Spleen (tissue), 11 donors: Measurements from ENCODE around the gene FRMD4A. TPM values are rescaled to one million over a fixed set of nuclear protein-coding genes. Genes with fewer than 3 reads are reported as not detected.

Experiments used
- DNase-seq: peaks from one replicate; pipeline ENCODE4 v3.0.0-alpha.2; 2020
- H3K27ac ChIP-seq, 8 donors: fragments of 200-600 bp; sonication (generic) in 7 of 8; 1 replicate in 4 of 8; 2 replicates in 4 of 8; pipeline versions ENCODE4 v1.5.0 to v1.8.0; 2016 to 2021; ENCODE audit warnings: inconsistent platforms in 4 of 8, mild to moderate bottlenecking in 4 of 8, moderate library complexity in 1 of 8
- H3K27me3 ChIP-seq, 7 donors: fragments of 200-600 bp; sonication (generic) in 6 of 7; replicated peaks in 1 of 7; 1 replicate in 4 of 7; 2 replicates in 3 of 7; pipeline versions ENCODE4 v1.5.0 to v1.8.0; 2016 to 2021; ENCODE audit warnings: inconsistent platforms in 3 of 7, mild to moderate bottlenecking in 1 of 7
- H3K36me3 ChIP-seq, 6 donors: fragments of 200-600 bp; sonication (generic) in 5 of 6; 1 replicate in 4 of 6; 2 replicates in 2 of 6; pipeline versions ENCODE4 v1.5.0 to v1.8.0; 2016 to 2021; ENCODE audit warnings: inconsistent platforms in 2 of 6
- H3K4me1 ChIP-seq, 6 donors: fragments of 200-600 bp; sonication (generic) in 5 of 6; 1 replicate in 3 of 6; 2 replicates in 3 of 6; pipeline versions ENCODE4 v1.5.0 to v1.8.0; 2016 to 2021; ENCODE audit warnings: inconsistent platforms in 3 of 6
- H3K4me3 ChIP-seq, 8 donors: fragments of 200-600 bp; sonication (generic) in 7 of 8; 1 replicate in 4 of 8; 2 replicates in 4 of 8; pipeline versions ENCODE4 v1.5.0 to v1.8.0; 2016 to 2021; ENCODE audit warnings: inconsistent platforms in 4 of 8, mild to moderate bottlenecking in 4 of 8, moderate library complexity in 2 of 8
- H3K9me3 ChIP-seq, 8 donors: fragments of 200-600 bp; sonication (generic) in 7 of 8; 1 replicate in 4 of 8; 2 replicates in 4 of 8; pipeline versions ENCODE4 v1.5.0 to v1.8.0; 2016 to 2021; ENCODE audit warnings: inconsistent platforms in 4 of 8
- CTCF ChIP-seq, 11 experiments: fragments of 200-600 bp in 7 of 11; fragments of 450-650 bp in 4 of 11; sonication (generic) in 4 of 11; IDR thresholded peaks in 8 of 11; conservative IDR thresholded peaks in 3 of 11; 1 replicate in 7 of 11; 2 replicates in 4 of 11; pipeline versions ENCODE4 v1.4.0 to v1.8.0; 2016 to 2021; ENCODE audit warnings: antibody characterized with exemption in 11 of 11, inconsistent platforms in 4 of 11, mild to moderate bottlenecking in 1 of 11
- POLR2A ChIP-seq, 3 donors: fragments of 450-650 bp; IDR thresholded peaks; one replicate each; pipeline ENCODE4 v1.5.1; 2017; ENCODE audit warnings: antibody characterized with exemption in 3 of 3, mild to moderate bottlenecking in 1 of 3
- POLR2AphosphoS5 ChIP-seq, 3 donors: sonication (generic); formaldehyde crosslinking; IDR thresholded peaks; one replicate each; pipeline ENCODE4 v1.5.1; 2017; ENCODE audit warnings: antibody characterized with exemption in 3 of 3
- WGBS, 5 donors: extraction: QIAGEN DNeasy Blood & Tissue Kit in 3 of 5; methylation state at CpG; one replicate each; pipeline versions ENCODE4 v1.1.5 to v1.1.7; 2013 to 2018; 5-methylcytosine and 5-hydroxymethylcytosine counted together
- intact Hi-C: fragments of 100-400 bp; cut with DNase I; formaldehyde crosslinking; loops from one replicate; pipeline ENCODE4 v1.15.0; 2023; ENCODE audit warnings: low total_unique reads
- polyA plus RNA-seq, 3 donors: library from polyadenylated mRNA; stranded (reverse); fragments of 200-250 nt; gene quantifications; one replicate each; pipeline ENCODE4 v1.2.1, GENCODE V29; 2013
- total RNA-seq, 7 donors: library from RNA; depleted of rRNA in 3 of 7; stranded (reverse); fragments of >200 nt in 3 of 7; fragmentation: NEBNext Ultra II Directional in 4 of 7; extraction: Animal tissue kit (Norgen Biotek cat#: 25700) in 4 of 7; gene quantifications; one replicate each; pipeline versions ENCODE4 v1.1.0 to v1.2.1, GENCODE V29; 2016 to 2021
- donor health status: healthy with polysubstance abuse.
- donor health status: DM: no; HTN: no; CAD: no; lungs with moderate emphysema.
- donor health status: DM: no; HTN: no; CAD: no.
- donor health status: Bipolar disorder and iron deficiency.
- donor health status: healthy.
- donor health status: DM: no; HTN: no; CAD: no.
- donor health status: DM: yes; HTN: yes; CAD: no.

Gene FRMD4A
- total and polyA plus RNA-seq, 10 donors = 9.2 to 141 (median 80.5) TPM

- H3K4me1 ChIP-seq = no peaks in the 10 kb centered on the region
- no peak for TF ChIP-seq POLR2AphosphoS5 (IDR thresholded peaks at IDR 0.05)
- no peak for TF ChIP-seq POLR2A (IDR thresholded peaks at IDR 0.05)
- TF ChIP-seq CTCF (IDR thresholded peaks at IDR 0.05 in 8 of 11, conservative IDR thresholded peaks at IDR 0.05 in 3 of 11) = no peak
- H3K4me3 ChIP-seq = no peak overlapping the region
- intact Hi-C loops = no loop called here
- DNase-seq = no peak
- 80 to 94% (median 92%) methylated on average over 3 of the region's 3 CpGs for WGBS, 5 donors
- H3K9me3 ChIP-seq = no peaks in the 10 kb centered on the region
- H3K36me3 ChIP-seq = no peaks in the 10 kb centered on the region
- H3K27ac ChIP-seq = no peak overlapping the region
- H3K27me3 ChIP-seq = no peaks in the 10 kb centered on the region
Measured at GRCh38 chr10:14356921-14357320, 26.2 kb upstream of the FRMD4A start.

- no peaks in the 10 kb centered on the region for H3K27me3 ChIP-seq
- no peaks in the 10 kb centered on the region for H3K9me3 ChIP-seq
- WGBS, 5 donors = 79 to 93% (median 86%) methylated on average over 3 of the region's 3 CpGs
- H3K4me1 ChIP-seq = no peaks in the 10 kb centered on the region
- intact Hi-C loops = no loop called here
- DNase-seq = no peak
- no peak overlapping the region for H3K27ac ChIP-seq
- H3K36me3 ChIP-seq = no peaks in the 10 kb centered on the region
- H3K4me3 ChIP-seq = no peak overlapping the region
- TF ChIP-seq CTCF (IDR thresholded peaks at IDR 0.05 in 8 of 11, conservative IDR thresholded peaks at IDR 0.05 in 3 of 11) = no peak
- TF ChIP-seq POLR2A (IDR thresholded peaks at IDR 0.05) = no peak
- TF ChIP-seq POLR2AphosphoS5 (IDR thresholded peaks at IDR 0.05) = no peak
Measured at GRCh38 chr10:14355750-14356149, 25.0 kb upstream of the FRMD4A start.

- Histone ChIP-seq H3K36me3 (no peaks in the 10 kb centered on the region), H3K27me3 (peaks cover 0 to 9% (median 0%) of the 10 kb centered on the region in 7 donors), H3K9me3 (no peaks in the 10 kb centered on the region), H3K4me3 (no peak overlapping the region), H3K4me1 (no peaks in the 10 kb centered on the region), H3K27ac (no peak overlapping the region)
- TF ChIP-seq POLR2AphosphoS5 (IDR thresholded peaks at IDR 0.05) = no peak
- no peak for TF ChIP-seq CTCF (IDR thresholded peaks at IDR 0.05 in 8 of 11, conservative IDR thresholded peaks at IDR 0.05 in 3 of 11)
- no peak for TF ChIP-seq POLR2A (IDR thresholded peaks at IDR 0.05)
- WGBS, 5 donors = 60 to 87% (median 72%) methylated on average over 1 of the region's 1 CpG
- no peak for DNase-seq
- intact Hi-C loops = no loop called here
Measured at GRCh38 chr10:14353291-14353913, 22.7 kb upstream of the FRMD4A start.

GRCh38 chr10:14350006-14350405 lies 19.3 kb upstream of the FRMD4A start:
- Histone ChIP-seq H3K27me3 (peaks cover 0 to 9% (median 0%) of the 10 kb centered on the region in 7 donors), H3K27ac (no peak overlapping the region), H3K4me3 (no peak overlapping the region), H3K36me3 (no peaks in the 10 kb centered on the region), H3K9me3 (no peaks in the 10 kb centered on the region), H3K4me1 (no peaks in the 10 kb centered on the region)
- TF ChIP-seq CTCF (IDR thresholded peaks at IDR 0.05 in 8 of 11, conservative IDR thresholded peaks at IDR 0.05 in 3 of 11) = no peak
- TF ChIP-seq POLR2AphosphoS5 (IDR thresholded peaks at IDR 0.05) = no peak
- TF ChIP-seq POLR2A (IDR thresholded peaks at IDR 0.05) = no peak
- DNase-seq = no peak
- intact Hi-C loops = no loop called here
- 79 to 94% (median 93%) methylated on average over 4 of the region's 4 CpGs for WGBS, 5 donors
